AG08396 (cell line): ENCODE results near the gene COL16A1.

ENCODE experiments used
- DNase-seq: peaks from one replicate; pipeline ENCODE4 v3.0.0; 2012; ENCODE audit warnings: low spot score, mixed read lengths

The COL16A1 gene

GRCh38 chr1:31705080-31705866, 1.5 kb upstream of the COL16A1 start:
- peak; percentile 64 for DNase-seq

GRCh38 chr1:31704271-31705079, 658 bp upstream of the COL16A1 start:
- DNase-seq: peak; percentile 56

GRCh38 chr1:31702836-31703404, 897 bp downstream of the COL16A1 start:
- DNase-seq: no peak

- DNase-seq: peak; percentile 88
Measured at GRCh38 chr1:31701091-31701736, 2.6 kb downstream of the COL16A1 start.

- no peak for DNase-seq
Measured at GRCh38 chr1:31700468-31701090, 3.2 kb downstream of the COL16A1 start.

GRCh38 chr1:31699341-31699891, 4.4 kb downstream of the COL16A1 start:
- no peak for DNase-seq

GRCh38 chr1:31697369-31697984, 6.3 kb downstream of the COL16A1 start:
- no peak for DNase-seq

- DNase-seq: no peak
Measured at GRCh38 chr1:31696242-31696641, 7.6 kb downstream of the COL16A1 start.

GRCh38 chr1:31695327-31695726, 8.5 kb downstream of the COL16A1 start:
- DNase-seq: no peak

- DNase-seq: no peak
Measured at GRCh38 chr1:31694964-31695313, 8.9 kb downstream of the COL16A1 start.

- no peak for DNase-seq
Measured at GRCh38 chr1:31694069-31694963, 9.5 kb downstream of the COL16A1 start.

GRCh38 chr1:31693231-31693630, 10.6 kb downstream of the COL16A1 start:
- no peak for DNase-seq

- DNase-seq: no peak
Measured at GRCh38 chr1:31691951-31692350, 11.9 kb downstream of the COL16A1 start.

GRCh38 chr1:31691446-31691845, 12.4 kb downstream of the COL16A1 start:
- no peak for DNase-seq

GRCh38 chr1:31690921-31691320, 12.9 kb downstream of the COL16A1 start:
- DNase-seq: no peak

- peak; percentile 92 for DNase-seq
Measured at GRCh38 chr1:31689854-31690253, 14.0 kb downstream of the COL16A1 start.

GRCh38 chr1:31689379-31689778, 14.4 kb downstream of the COL16A1 start:
- DNase-seq: no peak

- no peak for DNase-seq
Measured at GRCh38 chr1:31688233-31688918, 15.4 kb downstream of the COL16A1 start.

- DNase-seq: no peak
Measured at GRCh38 chr1:31687601-31688000, 16.2 kb downstream of the COL16A1 start.

- no peak for DNase-seq
Measured at GRCh38 chr1:31685795-31686194, 18.0 kb downstream of the COL16A1 start.
